Activated T-helper 1 cell treated with anti-CD3 and anti-CD28 coated beads, Interleukin-2, amount 50 U/mL, for 16 hours (primary cell): Measurements from ENCODE around the gene UNC13D.
"Not testable (repeated sequence)": the region's sequence is repeated elsewhere in the genome, so short reads cannot be mapped to it uniquely, and the experiment has no call there.

ENCODE experiments used
- DNase-seq, 2 donors: peaks; one replicate each; pipeline ENCODE4 v3.0.0-alpha.2; 2020; ENCODE audit warnings: low read depth in 1 of 2, low spot score in 1 of 2

UNC13D gene

DNA sequence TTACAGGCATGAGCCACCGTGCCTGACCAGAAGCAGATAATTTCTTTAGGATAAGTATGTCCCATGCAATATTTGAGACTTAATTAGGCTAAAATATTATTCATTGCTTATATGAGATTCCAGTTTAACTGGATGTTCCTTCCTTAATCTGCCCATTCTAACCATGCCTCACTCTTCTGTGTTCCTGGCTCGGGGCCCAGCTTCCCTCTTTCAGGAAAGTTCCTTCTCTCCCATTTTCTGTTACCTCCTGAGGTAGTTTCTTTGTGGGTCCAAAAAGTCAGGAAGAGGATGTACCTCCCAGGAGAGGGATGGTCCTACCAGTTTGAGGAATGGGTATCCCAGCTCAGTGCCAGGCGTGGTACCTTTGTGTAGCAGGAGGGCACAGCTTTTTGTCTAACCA lies 36.3 kb downstream of the UNC13D start:
- DNase-seq = no peak

DNA sequence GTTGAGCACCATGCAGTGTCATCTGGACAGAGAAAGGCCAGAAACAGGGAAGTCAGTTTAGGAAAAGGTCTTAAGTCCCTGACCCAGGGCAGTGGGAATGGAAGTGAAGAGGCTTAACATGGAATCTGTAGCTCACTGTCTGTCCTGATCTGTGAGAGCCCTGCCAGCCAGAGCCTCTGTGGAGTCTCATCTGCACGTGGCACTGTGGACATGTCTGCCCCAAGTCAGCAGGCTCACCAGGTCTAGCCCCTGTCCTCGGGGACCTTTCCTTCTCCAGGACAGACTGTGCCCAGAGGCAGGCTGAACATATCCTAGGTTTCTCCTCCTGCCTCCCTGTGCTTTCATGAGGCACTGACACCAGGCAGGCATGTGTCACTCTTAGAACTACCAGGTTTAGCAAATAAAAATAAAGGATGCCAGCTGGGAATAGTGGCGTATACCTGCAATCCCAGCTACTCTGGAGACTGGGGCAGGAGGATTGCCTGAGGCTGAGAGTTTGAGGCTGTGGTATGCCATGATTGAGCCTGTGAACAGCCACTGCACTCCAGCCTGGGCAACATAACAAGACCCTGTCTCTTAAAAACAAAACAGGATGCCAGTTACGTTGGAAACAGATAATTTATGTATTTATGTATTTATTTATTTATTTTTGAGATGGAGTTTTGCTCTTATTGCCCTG lies 37.2 kb downstream of the UNC13D start:
- no peak for DNase-seq

DNA sequence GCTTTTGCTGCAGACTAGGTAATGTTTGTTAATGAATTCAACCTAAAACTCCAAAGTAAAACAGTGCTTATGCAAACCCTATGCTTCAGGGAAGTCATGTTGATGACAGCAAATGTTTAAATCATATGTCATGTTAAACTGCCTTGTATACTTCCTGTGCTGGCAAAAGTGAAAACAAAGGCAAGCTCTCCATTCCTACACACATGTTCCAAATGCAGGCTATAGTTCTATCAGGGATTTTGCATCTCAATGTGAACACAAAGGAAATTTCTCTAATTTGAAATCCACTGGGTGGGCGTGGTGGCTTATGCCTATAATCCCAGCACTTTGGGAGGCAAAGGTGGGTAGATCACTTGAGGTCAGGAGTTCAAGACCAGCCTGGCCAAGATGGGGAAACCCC lies 40.3 kb downstream of the UNC13D start:
- no peak for DNase-seq

DNA sequence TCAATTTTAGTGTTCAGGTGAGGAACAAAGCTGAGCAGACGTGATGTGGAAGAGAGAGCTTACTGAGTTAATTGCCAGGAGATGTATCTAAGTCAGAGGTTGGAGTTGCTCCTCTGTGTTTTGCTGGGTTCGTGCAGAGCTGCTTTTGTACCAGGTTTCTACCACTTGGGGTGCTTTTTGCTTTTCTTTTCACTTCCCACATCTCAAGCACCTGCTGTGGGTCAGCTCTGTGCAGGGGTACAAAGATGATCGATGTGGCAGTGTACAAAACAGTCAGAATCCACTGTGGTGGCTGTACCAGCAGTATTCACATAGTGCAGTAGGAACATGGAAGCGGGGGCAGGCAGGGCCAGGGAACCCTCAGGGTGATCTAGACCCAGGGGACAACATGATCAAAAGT lies 44.8 kb downstream of the UNC13D start:
- no peak for DNase-seq

DNA sequence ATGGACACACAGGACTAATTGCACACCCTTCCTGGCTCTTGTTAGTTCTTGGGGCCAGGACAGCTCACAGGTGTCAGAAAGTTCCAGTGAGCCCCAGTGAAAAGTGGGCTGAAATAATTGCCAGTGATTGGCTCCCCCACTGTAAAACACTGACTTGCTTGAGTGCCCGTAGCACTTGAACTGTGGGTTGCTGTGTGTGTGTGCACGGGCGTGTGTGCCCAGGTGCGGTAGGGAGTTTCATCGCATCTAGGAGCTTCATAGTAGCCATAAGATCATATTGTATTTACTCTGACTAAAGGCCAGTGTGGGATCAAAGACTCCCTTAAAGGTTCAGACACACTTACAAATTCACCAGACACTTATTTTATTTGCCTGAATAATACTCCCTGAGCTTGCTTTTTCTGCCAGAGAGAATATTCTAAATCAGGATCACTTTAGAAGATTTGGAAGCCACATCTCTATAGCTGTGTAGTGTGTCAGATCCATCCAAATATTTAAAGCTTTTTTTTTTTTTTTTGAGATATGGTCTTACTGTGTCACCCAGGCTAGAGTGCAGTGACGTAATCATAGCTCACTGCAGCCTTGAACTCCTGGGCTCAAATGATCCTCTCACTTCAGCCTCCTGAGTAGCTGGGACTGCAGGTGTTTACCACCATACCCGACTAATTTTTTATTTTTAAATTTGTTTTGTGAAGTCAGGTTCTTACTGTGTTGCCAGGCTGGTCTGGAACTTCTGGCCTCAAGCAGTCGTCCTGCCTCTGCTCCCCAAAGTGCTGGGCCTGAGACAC lies 48.2 kb downstream of the UNC13D start:
- DNase-seq = no peak

DNA sequence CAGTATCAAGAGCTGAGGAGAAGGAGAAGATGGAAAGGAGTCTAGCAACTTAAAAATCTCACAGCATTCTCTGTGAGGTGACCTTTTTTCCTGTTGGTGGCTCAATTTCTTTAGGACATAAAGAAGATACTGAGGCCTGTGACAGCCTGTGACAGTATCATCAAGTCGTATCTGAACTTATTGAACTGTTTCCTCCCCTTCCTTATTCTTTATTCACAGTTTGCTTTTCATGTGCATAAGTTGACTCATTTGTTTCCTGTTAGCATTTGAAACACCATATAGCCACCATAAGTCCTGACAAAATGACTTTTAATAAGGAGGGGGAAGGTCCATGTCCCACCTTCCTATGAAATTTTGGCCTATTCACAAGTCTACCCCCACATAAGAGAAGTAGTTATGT lies 50.7 kb downstream of the UNC13D start:
- DNase-seq = no peak

DNA sequence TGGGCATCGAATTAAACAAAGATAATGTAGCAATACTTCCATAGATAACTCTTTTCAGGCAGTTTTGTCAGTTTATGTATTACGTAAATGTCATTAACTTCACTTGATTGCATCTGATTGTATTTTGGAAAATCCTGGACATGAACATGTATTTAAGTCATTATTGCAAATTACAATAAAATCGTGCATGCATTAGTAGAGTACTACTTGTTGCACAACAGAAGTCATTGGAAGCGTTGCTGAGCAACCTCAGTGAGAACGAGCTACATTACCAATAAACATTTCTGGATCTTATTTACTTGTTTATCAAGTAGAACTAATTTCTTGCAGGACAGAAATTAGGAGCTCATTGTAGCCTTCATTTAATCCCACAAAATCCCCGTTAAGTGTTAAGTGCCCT lies 53.0 kb downstream of the UNC13D start:
- DNase-seq = no peak

DNA sequence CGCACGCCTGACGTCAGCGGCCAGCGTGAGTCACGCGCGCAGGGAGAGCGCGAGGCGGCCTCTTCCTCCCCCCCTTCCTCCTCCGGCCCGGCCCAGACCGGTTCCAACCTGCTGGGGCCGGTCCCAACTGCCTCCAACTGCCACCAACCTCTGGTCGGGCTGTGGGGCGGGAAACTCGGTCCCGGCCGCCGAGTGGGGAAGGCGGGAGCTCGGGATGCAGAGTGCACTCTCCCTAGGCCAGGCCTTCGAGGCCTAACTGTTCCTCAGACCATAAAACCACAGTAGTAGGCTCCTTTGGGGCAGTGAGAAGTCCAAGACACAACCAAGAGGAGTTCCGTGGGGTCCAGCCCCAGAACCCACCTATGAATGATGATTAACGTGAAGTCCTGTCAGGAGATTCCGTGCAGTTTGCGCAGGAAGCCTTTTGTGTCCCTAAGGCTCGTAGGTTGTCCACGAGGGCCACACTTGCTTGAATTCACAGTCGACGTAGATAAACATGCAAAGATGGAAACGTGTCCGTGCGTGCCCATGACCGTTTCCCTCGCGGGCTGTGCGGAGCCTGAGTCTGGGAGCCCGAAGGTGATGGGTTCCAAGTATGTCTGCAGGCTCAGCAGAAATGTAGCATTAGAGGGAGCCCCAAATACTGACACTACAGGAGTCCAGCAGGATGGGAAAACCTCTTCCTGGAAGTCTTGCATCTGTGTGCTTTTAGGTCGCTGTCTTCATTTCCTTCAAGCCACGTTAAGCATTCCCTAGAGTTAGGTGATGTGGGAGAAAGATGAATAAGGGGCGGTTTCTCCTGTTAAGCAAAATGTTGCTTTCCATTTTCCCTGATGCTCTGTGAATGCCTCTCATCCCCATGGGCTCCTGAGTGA lies 59.0 kb downstream of the UNC13D start:
- DNase-seq = peak; percentile 79 to 86

DNA sequence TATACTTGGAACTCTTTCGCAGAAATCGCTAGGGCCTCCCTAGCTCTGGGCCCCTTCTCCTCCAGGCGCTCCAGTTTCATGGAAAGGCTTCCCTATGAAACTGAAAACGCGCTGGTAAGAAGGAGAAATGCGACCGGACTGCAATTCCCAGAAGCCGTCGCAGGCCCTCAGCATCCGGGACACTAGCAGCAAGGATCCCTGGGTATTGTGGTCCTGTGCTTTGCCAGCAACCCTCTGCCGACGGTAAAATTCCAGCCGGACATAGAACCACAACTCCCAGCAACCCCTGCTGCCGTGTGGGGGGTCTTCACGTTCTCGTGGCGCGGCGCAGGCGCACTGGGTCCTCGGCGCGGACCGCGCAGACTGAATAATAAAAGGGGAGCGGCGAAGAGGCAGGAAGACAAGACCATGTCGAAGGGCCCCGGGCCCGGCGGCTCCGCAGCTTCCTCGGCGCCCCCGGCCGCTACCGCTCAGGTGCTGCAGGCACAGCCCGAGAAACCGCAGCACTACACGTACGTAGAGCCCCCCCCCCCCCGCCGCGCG lies 59.7 kb downstream of the UNC13D start, which contains the start of gene UNK:
TSS of gene UNK (plus strand) at position 334 of the 543 bp plus-strand sequence. CDS start at position 409, 75 bp downstream.
- peak; percentile 90 to 91 for DNase-seq

DNA sequence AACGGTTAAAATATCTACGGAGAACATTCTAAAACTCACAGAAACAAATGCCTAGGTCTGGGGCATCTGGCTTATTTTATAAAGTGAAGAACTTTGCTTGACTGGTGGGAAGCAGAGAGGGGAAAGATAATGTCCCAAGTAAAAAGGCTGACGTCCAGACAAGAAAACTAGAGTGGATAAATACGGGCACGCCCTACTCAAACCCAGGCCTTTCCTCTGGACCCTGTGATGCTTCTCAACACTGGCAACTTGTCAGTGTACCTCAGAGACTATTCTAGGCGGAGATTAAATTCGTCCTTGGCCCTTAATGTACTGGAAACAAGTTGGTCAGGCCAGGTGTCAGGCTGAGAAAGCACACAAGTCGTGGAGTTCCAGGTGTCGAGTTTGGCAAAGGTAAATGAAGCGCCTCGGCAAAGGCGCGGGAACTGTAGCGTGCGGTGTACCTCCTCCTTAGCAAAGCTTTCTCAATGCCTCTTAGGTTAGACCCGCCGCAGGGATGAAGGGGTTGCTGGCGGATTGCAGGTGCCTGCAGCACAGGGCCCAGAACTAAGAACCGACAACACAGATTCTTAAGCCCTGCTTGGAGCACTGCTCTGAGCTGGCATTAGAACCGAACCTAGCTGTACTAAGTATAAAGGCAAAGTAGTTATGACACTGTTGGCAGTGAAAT lies 60.3 kb downstream of the UNC13D start:
- DNase-seq = no peak

DNA sequence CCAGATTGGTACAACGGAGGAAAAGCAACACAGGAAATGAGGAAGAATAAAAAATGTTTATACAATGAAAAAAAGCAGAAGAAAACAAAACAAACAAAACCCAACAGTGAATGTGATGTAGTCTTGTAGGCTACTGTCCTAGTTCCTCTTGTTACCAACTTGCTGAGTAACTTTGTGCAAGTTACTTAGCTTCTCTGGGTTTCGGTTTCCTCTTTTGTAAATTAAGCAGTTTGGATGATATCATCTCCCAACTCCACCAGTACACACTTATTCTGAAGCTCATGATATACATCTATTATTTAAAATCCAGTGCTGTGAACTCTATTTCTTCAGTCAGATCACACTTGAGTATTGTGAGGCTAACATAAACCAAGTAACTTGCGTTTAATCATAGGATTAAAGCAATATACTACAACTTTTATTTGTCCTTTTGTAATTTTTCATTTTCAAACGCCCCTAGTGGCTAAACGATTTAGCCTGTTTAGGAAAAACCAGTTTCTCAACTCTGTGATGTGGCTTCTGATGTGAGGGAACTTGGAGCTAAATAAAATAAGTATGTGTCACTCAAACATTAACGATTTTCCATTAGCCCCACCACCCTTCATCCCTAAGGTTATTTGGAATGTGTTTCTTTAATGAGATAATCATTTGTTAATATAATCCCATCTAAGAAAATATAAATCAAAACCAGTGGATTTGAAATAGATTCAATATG lies 61.0 kb downstream of the UNC13D start:
- no peak for DNase-seq

DNA sequence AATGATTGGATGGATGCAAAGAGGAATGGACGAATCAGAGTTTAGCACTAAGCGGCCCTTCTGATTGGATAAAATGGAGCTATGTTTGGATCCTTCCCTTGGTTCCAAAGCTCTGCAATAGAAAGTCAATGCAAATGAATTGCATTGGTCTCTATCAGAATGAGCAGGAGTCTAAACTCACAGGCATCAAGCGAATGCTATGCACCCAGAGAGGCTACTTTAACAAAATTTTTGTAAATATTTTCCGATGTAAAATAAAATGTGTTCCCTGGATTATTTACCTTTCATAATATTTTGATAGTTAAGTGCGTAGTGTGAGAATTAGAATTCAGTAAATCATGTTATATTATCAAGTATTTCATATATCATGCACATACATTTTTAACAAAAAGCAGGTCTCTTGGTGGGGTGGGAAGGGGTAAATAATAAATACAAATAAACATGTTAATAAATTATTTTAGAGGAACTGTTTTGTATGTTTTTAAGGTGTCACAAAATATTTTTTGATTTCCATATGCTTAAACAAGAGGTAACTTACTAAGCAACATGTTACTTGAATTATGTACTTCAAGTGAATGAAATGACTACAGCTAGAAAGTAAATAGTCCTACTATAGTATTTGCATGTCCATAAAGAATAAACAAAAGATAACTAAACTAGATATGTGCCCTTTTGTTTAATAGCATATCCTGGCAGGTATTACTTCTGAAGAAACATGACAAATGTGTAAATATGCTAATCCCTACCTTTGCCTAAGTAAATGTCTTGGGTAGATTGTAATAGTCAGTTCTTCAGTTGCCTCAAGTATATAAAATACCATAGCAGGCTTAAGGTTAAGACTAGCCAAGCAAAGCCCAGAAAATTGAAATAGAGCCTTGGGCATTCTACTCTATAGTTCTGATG lies 64.0 kb downstream of the UNC13D start:
- no peak for DNase-seq

DNA sequence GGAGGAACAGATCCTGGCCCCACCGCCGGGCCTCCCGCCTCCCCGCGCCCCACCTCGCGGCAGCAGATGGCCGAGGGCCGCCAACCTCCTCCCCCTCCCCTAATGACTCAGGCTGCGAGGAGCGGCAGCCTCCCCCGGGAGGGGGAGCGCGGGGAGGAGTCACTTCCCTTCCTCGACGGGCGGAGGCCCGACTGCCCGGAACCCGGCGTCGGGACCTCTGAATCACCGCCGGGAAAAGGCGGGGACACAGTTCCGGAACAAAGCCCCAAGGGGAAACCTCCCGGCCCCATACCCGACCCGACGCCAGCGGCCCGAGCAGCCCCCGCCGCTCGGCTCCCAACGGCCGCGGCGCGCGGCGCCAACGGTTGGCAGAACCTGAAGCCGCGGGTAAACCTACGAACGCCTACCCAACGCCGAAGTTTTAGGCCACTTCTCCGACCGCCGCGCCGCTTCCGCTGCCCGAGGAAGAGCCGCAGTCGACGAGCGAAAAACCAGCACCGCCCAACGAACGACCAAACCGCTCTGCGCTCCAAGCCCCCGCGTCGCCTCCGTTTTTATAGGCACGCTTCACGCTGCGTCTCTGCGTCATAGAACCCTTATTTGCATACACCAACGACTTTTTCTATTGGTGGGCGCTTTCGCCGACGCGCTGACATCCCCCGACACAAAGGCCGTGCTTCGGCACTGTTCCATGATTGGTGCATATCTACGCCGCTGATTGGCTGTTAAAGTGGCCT lies 64.8 kb downstream of the UNC13D start:
- peak; percentile 88 to 92 for DNase-seq

DNA sequence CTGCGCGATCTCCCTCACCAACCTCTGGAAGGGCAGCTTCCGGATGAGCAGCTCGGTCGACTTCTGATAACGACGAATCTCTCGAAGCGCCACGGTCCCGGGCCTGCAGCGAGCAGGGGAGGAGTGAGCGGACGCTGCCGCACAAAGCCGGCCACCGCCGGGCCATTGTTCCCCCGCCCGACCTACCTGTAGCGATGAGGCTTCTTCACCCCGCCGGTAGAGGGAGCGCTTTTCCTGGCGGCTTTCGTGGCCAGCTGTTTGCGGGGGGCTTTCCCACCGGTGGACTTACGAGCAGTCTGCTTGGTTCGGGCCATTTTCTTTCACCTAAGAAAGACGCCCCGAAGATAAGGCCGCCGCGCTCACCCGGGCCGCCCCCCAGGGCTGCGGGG lies 65.3 kb downstream of the UNC13D start:
- DNase-seq = no peak

DNA sequence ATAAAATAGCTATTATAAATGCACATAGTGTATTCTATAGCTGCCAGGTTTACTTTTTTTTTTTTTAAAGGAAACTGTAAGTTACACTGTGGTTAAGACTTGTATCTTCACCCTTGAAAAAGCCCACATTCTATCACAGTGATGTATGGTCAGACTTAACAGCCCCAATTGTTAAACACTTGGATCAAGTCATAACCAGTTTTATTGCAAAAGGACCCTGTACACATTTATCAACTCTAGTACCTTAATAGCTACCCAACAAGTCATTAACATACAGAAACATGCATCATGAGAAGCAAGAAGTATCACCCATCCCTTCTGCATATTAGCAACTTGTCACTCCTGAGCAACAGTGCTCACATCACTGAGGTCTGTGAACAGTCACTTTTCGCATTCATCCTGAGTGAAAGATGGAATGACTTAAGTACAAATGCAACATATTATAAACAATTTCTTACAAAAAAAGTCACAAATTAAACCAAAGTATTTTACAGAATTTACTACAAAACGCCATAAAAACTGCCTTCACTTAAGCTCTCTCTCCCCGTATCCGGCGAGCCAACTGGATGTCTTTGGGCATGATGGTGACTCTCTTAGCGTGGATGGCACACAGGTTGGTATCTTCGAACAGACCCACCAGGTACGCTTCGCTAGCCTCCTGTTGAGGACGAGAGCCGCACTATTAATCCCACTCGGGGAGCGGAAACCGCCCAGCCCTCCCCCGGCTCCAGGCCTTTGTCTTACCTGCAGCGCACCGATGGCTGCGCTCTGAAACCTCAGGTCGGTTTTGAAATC lies 65.9 kb downstream of the UNC13D start:
- DNase-seq = not testable (repeated sequence)

DNA sequence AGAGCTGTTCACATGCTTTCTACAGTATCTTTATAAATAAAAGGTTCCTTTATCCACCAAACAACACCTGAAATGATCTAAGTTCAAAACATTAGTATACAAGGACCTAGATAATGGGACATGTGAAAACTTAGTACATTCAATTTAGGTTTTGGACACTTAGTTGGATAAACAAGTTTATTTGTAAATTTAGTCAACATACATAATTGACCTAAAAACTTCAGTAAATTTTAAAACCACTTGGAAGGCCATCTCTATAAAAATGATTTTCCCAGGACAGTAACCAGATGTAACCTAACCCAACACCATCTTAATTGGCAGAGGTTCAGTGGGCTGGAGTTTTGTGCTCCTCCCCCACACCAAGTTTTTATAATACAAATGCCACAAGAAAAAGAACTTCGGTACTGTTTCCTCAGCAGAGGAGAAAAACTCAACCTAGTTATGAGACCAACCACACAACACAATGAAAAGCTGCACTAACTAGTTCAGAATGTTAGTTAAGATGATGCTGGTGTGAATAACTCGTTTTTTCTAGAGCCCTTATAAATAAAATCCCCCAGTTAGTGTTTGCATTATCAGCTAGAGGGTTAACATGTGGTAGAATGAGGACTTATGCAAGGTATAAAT lies 66.8 kb downstream of the UNC13D start:
- no peak for DNase-seq
